Stomach (tissue), 4 donors: ENCODE measurements around the gene UAP1L1.

Experiments used
- CTCF ChIP-seq, 7 experiments: fragments of 450-650 bp in 4 of 7; fragments of 200-600 bp in 3 of 7; sonication (generic) in 3 of 7; IDR thresholded peaks; one replicate each; pipeline ENCODE4 v1.5.1; 2016 to 2019; ENCODE audit warnings: antibody characterized with exemption in 7 of 7, control low read depth in 2 of 7, mild to moderate bottlenecking in 1 of 7
- EP300 ChIP-seq: sonication (generic); formaldehyde crosslinking; IDR thresholded peaks from one replicate; pipeline ENCODE4 v1.6.1; 2017; ENCODE audit warnings: antibody characterized with exemption
- POLR2A ChIP-seq, 4 donors: fragments of 450-650 bp; IDR thresholded peaks; one replicate each; pipeline ENCODE4 v1.6.1; 2016; ENCODE audit warnings: antibody characterized with exemption in 4 of 4, control low read depth in 2 of 4, mild to moderate bottlenecking in 1 of 4, moderate library complexity in 1 of 4
- POLR2AphosphoS5 ChIP-seq, 3 donors: sonication (generic); formaldehyde crosslinking; IDR thresholded peaks; one replicate each; pipeline ENCODE4 v1.6.1; 2016; ENCODE audit warnings: antibody characterized with exemption in 3 of 3

GRCh38 chr9:137046088-137046787 lies 31.1 kb upstream of the UAP1L1 start, which contains the start of gene NPDC1:
- TF ChIP-seq EP300 (no peak), CTCF (IDR thresholded peaks at IDR 0.05) (peak in 5 of 7 experiments; percentile 78 to 90 (median 88)), POLR2A (IDR thresholded peaks at IDR 0.05) (no peak), POLR2AphosphoS5 (IDR thresholded peaks at IDR 0.05) (peak in 1 of 3 donors; percentile 50)
